ENCODE results near the gene ATR. TPM values are rescaled to one million over a fixed set of nuclear protein-coding genes. Genes with fewer than 3 reads are reported as not detected.
A peak's percentile ranks its signal among the peaks of the same experiment; 100 is the strongest.

The ATR gene
- total and polyA plus RNA-seq, 9 of the 15 experiments (the other 6 are each of a cell fraction or from before 2014, with no cell fraction given): 18.0 to 37.8 (median 23.2) TPM

GRCh38 chr3:142447852-142448823 is 130.4 kb downstream of the ATR start, which contains the start of gene XRN1 (continued):
- TF ChIP-seq HMGXB4 (CRISPR knock-in tag; IDR thresholded peaks at IDR 0.05) (no peak), RBM34 (IDR thresholded peaks at IDR 0.05; ENCODE audit: borderline replicate concordance, insufficient read depth, low read length) (no peak), ZNF668 (CRISPR knock-in tag; IDR thresholded peaks at IDR 0.05) (no peak), ZKSCAN1 (IDR thresholded peaks at IDR 0.05; ENCODE audit: low read depth, low read length) (no peak), HDAC3 (IDR thresholded peaks at IDR 0.05; ENCODE audit: borderline replicate concordance, partially characterized antibody) (no peak), CCAR2 (IDR thresholded peaks at IDR 0.05; ENCODE audit: low read depth, low read length) (no peak), CBFB (CRISPR knock-in tag; IDR thresholded peaks at IDR 0.05) (peak; percentile 26; the same call in 1 of the 2 replicates), HDAC1 (IDR thresholded peaks at IDR 0.05) (peak in 1 of 2 experiments; percentile 18; a peak in 1 of 4 replicates), MIER1 (IDR thresholded peaks at IDR 0.05; ENCODE audit: low read depth) (no peak), ZNF263 (CRISPR knock-in tag; IDR thresholded peaks at IDR 0.05; ENCODE audit: borderline replicate concordance) (0 out of 2 replicates have a peak, but pooled peaks have one; percentile 35), SETDB1 (IDR thresholded peaks at IDR 0.05; ENCODE audit: low read length) (no peak), MAX (CRISPR knock-in tag; IDR thresholded peaks at IDR 0.05) (no peak), CTCF (IDR thresholded peaks at IDR 0.05 in 2 of 3, conservative IDR thresholded peaks at IDR 0.05 in 1 of 3; ENCODE audit: insufficient read depth in 2 of 3, low read depth in 1 of 3, low read length in 3 of 3) (no peak), CSDE1 (IDR thresholded peaks at IDR 0.05) (no peak), CXXC5 (CRISPR knock-in tag; IDR thresholded peaks at IDR 0.05) (peak; percentile 92), ZNF134 (CRISPR knock-in tag; conservative IDR thresholded peaks at IDR 0.05) (no peak), HOMEZ (CRISPR knock-in tag; IDR thresholded peaks at IDR 0.05) (no peak), TBP (optimal IDR thresholded peaks at IDR 0.05; ENCODE audit: low read depth, low read length) (peak; percentile 82), HDAC2 (IDR thresholded peaks at IDR 0.05) (no peak), ZFP1 (CRISPR knock-in tag; IDR thresholded peaks at IDR 0.05) (no peak), SIN3A (IDR thresholded peaks at IDR 0.05; ENCODE audit: borderline replicate concordance in 2 of 2, control insufficient read depth in 1 of 2, low read depth in 2 of 2, low read length in 2 of 2) (peak; percentile 62 to 78; a peak in 2 of 4 replicates)
